Measurements from ENCODE around the gene PBX3. TPM values are rescaled to one million over a fixed set of nuclear protein-coding genes. Genes with fewer than 3 reads are reported as not detected.

PBX3 gene
- total and polyA plus RNA-seq, 10 of the 15 experiments (the other 5 are each of a cell fraction or from before 2014, with no cell fraction given) = 6.7 to 146 (median 22.2) TPM

DNA sequence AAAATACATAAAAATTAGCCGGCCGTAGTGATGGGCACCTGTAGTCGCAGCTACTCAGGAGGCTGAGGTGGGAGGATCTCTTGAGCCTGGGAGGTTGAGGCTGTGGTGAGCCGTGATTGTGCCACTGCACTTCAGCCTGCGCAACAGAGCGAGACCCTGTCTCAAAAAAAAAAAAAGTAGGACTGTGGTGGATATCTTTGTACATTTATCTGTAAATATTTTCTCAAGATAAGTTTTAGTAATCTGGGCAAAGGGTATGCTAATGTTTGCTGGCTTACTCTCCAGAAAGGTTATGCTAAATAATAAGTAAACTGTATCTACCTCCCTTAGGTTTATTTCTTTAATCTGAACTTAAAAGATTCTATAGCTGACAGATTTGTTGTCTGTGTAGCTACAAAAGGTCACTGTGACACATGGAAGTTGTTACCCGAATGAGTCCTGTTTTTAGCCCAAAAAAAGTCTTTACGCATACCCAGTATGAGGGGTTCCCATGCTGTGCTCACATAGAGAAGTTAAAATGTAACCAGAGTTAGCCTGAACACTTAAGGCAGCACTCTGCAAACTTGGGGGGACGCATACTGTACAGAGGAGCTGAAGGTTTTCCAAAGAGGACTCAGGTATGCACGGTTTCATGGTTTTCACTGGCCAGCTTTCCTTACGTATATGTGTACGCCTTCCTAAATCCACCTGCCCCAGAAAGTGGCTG, 206.3 kb downstream of the PBX3 start:
- RAD21 ChIA-PET (ENCODE audit: unreplicated experiment) = no interaction called here
- POLR2A ChIA-PET = interaction anchor here (0.7 kb wide), 1 partner anchor 38 kb away, joined by 3 read pairs; no protein-coding TSS in a partner anchor
- H3K9ac ChIP-seq (ENCODE audit: control insufficient read depth, insufficient read depth, low read length) = no peak overlapping the region
- intact Hi-C loops (cut with micrococcal nuclease; ENCODE audit: unreplicated experiment) (no loop called here), in situ Hi-C loops (cut with MboI) (no loop called here)
- H3K27ac ChIP-seq (ENCODE audit: control insufficient read depth, insufficient read depth) = no peak overlapping the region
- H3K4me1 ChIP-seq (ENCODE audit: control insufficient read depth, insufficient read depth, low read length) = no peaks in the 10 kb centered on the region
- CTCF ChIA-PET = interaction anchor here (0.8 kb wide), 1 partner anchor 395 kb away, joined by 3 read pairs; no protein-coding TSS in a partner anchor
- H4K20me1 ChIP-seq (ENCODE audit: control insufficient read depth, insufficient read depth) = no peaks in the 10 kb centered on the region
- DNase-seq (ENCODE audit: low read depth, low spot score) (no peak), FAIRE-seq (no peak), ATAC-seq (no peak)
- H2AFZ ChIP-seq (ENCODE audit: control insufficient read depth, low read depth, low read length) = no peak overlapping the region
- H3K27me3 ChIP-seq (replicated peaks in 1 of 2; ENCODE audit: control insufficient read depth in 2 of 2, insufficient read depth in 2 of 2, low read length in 1 of 2) = no peaks in the 10 kb centered on the region
- H3K79me2 ChIP-seq (ENCODE audit: control insufficient read depth, insufficient read depth, low read length) = no peaks in the 10 kb centered on the region
- no peak overlapping the region for H3K4me2 ChIP-seq (ENCODE audit: control insufficient read depth, insufficient read depth)
- H3K36me3 ChIP-seq (ENCODE audit: control insufficient read depth in 2 of 2, insufficient read depth in 2 of 2, low read length in 1 of 2) = peaks cover 6 to 7% of the 10 kb centered on the region in 2 experiments; a peak in 3 of 4 replicates
- BruUV-seq (replicated peaks) = no TSS peak
- H3K4me3 ChIP-seq = no peak overlapping the region
- SMC1A ChIA-PET (ENCODE audit: uncharacterized antibody, unreplicated experiment) = interaction anchor here (0.7 to 1.4 kb wide), 2 partner anchors 98 to 195 kb away, joined by 3 read pairs; no protein-coding TSS in a partner anchor
- WGBS (ENCODE audit: insufficient coverage, insufficient replicate concordance, low lambda C conversion rate, missing lambda C conversion rate) = 85% methylated on average over 12 of the region's 12 CpGs
- no peaks in the 10 kb centered on the region for H3K9me3 ChIP-seq (replicated peaks; ENCODE audit: control insufficient read depth, insufficient read depth, low read length)
- TF ChIP-seq CREM (IDR thresholded peaks at IDR 0.05; ENCODE audit: low read depth) = no peak
- no peak for TF ChIP-seq EZH2 (IDR thresholded peaks at IDR 0.05; ENCODE audit: borderline replicate concordance, control insufficient read depth, low read depth, low read length)
- TF ChIP-seq MTA3 (IDR thresholded peaks at IDR 0.05; ENCODE audit: borderline replicate concordance, low read length) = no peak
- TF ChIP-seq CBX5 (IDR thresholded peaks at IDR 0.05; ENCODE audit: low read depth) = no peak
- no peak for TF ChIP-seq ZNF622 (IDR thresholded peaks at IDR 0.05)
- no peak for TF ChIP-seq YY1 (IDR thresholded peaks at IDR 0.05; ENCODE audit: low read depth, low read length)
- TF ChIP-seq, protein P1, sequence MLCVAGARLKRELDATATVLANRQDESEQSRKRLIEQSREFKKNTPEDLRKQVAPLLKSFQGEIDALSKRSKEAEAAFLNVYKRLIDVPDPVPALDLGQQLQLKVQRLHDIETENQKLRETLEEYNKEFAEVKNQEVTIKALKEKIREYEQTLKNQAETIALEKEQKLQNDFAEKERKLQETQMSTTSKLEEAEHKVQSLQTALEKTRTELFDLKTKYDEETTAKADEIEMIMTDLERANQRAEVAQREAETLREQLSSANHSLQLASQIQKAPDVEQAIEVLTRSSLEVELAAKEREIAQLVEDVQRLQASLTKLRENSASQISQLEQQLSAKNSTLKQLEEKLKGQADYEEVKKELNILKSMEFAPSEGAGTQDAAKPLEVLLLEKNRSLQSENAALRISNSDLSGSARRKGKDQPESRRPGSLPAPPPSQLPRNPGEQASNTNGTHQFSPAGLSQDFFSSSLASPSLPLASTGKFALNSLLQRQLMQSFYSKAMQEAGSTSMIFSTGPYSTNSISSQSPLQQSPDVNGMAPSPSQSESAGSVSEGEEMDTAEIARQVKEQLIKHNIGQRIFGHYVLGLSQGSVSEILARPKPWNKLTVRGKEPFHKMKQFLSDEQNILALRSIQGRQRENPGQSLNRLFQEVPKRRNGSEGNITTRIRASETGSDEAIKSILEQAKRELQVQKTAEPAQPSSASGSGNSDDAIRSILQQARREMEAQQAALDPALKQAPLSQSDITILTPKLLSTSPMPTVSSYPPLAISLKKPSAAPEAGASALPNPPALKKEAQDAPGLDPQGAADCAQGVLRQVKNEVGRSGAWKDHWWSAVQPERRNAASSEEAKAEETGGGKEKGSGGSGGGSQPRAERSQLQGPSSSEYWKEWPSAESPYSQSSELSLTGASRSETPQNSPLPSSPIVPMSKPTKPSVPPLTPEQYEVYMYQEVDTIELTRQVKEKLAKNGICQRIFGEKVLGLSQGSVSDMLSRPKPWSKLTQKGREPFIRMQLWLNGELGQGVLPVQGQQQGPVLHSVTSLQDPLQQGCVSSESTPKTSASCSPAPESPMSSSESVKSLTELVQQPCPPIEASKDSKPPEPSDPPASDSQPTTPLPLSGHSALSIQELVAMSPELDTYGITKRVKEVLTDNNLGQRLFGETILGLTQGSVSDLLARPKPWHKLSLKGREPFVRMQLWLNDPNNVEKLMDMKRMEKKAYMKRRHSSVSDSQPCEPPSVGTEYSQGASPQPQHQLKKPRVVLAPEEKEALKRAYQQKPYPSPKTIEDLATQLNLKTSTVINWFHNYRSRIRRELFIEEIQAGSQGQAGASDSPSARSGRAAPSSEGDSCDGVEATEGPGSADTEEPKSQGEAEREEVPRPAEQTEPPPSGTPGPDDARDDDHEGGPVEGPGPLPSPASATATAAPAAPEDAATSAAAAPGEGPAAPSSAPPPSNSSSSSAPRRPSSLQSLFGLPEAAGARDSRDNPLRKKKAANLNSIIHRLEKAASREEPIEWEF (IDR thresholded peaks at IDR 0.05; ENCODE audit: insufficient replicate concordance, low read depth, low read length) = no peak
- TF ChIP-seq FOXK2 (IDR thresholded peaks at IDR 0.05) = no peak
- TF ChIP-seq ZNF274 (IDR thresholded peaks at IDR 0.05; ENCODE audit: insufficient read depth, insufficient read length) = no peak
- TF ChIP-seq SIN3A (IDR thresholded peaks at IDR 0.05; ENCODE audit: low read depth, low read length) = no peak
- TF ChIP-seq, protein P2, sequence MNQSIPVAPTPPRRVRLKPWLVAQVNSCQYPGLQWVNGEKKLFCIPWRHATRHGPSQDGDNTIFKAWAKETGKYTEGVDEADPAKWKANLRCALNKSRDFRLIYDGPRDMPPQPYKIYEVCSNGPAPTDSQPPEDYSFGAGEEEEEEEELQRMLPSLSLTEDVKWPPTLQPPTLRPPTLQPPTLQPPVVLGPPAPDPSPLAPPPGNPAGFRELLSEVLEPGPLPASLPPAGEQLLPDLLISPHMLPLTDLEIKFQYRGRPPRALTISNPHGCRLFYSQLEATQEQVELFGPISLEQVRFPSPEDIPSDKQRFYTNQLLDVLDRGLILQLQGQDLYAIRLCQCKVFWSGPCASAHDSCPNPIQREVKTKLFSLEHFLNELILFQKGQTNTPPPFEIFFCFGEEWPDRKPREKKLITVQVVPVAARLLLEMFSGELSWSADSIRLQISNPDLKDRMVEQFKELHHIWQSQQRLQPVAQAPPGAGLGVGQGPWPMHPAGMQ (IDR thresholded peaks at IDR 0.05; ENCODE audit: borderline replicate concordance) = no peak
- TF ChIP-seq NFYB (IDR thresholded peaks at IDR 0.05; ENCODE audit: insufficient read depth, low read depth, low read length) = no peak
- TF ChIP-seq GATAD2B (conservative IDR thresholded peaks at IDR 0.05; ENCODE audit: low read depth) = no peak
- TF ChIP-seq, protein P3, sequence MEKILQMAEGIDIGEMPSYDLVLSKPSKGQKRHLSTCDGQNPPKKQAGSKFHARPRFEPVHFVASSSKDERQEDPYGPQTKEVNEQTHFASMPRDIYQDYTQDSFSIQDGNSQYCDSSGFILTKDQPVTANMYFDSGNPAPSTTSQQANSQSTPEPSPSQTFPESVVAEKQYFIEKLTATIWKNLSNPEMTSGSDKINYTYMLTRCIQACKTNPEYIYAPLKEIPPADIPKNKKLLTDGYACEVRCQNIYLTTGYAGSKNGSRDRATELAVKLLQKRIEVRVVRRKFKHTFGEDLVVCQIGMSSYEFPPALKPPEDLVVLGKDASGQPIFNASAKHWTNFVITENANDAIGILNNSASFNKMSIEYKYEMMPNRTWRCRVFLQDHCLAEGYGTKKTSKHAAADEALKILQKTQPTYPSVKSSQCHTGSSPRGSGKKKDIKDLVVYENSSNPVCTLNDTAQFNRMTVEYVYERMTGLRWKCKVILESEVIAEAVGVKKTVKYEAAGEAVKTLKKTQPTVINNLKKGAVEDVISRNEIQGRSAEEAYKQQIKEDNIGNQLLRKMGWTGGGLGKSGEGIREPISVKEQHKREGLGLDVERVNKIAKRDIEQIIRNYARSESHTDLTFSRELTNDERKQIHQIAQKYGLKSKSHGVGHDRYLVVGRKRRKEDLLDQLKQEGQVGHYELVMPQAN (conservative IDR thresholded peaks at IDR 0.05) = no peak
